Measurements from ENCODE around the gene PRKAR2B. TPM values are rescaled to one million over a fixed set of nuclear protein-coding genes. Genes with fewer than 3 reads are reported as not detected.
"Not testable (repeated sequence)": the region's sequence is repeated elsewhere in the genome, so short reads cannot be mapped to it uniquely, and the experiment has no call there.

The PRKAR2B gene
- polyA plus RNA-seq, 3 donors = 39.6 to 46.1 (median 45.4) TPM

DNA sequence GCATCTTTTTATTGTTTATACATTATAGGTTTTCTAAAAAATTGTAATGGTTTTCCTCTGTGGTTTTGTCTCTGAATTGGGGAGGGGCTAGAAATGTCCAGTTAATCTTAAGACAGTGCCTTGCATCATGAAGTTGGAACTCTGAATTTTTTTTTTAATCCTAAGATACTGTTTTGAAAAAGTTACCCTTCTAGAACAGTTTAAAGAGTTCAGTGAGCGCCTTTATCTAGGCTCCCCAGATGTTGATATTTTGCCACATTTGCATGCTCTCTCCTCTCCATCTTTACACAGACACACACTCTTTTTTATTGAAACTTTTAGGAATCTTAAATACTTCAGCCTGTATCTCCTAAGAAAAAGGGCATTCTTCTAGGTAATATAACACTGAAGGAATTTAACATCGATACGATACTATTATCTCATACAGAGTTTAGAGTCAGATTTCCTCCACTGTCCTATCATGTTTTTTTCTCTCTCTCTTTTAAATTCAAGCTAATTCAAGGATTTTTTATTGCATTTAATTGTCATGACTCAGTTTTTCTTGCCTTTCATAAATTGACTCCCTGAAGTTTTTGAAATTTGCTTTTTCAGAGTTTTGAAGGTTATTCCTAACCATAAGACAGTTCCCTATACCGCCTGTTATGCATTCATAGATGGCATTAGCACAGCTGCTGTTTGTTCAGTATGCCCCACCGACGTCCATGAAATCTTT, 31.5 kb downstream of the PRKAR2B start:
- DNase-seq (ENCODE audit: low read depth in 3 of 3, low spot score in 2 of 3) = no peak

DNA sequence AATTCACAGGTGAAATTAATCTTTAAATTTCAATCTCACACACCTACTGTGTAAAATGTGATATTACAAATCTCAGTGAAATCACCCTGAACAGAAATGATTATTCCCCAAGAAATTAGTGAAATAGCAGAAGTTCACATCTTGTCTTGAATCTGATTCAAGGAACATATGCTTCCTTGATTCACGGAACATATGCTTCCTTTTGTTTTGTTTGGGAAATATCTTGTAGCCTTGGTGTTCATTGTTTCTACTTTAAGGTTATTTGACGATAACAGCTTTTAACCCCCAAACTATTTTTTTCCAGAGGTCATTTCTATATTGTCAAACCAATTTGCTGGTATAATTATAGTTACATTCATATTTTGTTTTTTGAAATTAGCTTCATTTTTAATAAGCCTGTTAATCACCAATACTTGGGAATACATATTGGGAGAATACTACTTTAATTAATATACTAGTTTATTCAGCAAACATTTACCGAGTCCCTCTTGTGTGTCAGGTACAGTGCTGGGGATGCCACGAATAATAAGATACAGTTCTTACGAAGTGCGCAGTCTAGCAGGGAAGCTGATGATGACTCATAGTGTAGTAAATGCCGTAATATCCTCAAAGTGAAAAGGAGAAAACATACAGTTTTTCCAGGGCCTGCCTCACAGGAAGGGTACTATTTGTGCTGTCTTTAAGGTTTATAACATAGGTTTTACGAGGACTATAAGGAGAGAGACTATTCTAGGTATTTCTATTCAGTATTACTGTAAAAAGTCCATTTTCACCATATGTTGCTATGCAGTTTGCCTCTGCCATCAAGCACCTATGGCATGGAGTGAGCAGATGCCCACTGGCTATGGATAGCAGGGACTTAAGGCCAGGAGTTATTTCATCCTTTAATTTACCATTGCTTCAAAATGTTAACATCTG, 32.5 kb downstream of the PRKAR2B start:
- DNase-seq (ENCODE audit: low read depth in 3 of 3, low spot score in 2 of 3) = no peak

- DNase-seq (ENCODE audit: low read depth in 3 of 3, low spot score in 2 of 3) = no peak
These were observed 33.4 kb downstream of the PRKAR2B start for GRCh38 chr7:107077699-107078516.

DNA sequence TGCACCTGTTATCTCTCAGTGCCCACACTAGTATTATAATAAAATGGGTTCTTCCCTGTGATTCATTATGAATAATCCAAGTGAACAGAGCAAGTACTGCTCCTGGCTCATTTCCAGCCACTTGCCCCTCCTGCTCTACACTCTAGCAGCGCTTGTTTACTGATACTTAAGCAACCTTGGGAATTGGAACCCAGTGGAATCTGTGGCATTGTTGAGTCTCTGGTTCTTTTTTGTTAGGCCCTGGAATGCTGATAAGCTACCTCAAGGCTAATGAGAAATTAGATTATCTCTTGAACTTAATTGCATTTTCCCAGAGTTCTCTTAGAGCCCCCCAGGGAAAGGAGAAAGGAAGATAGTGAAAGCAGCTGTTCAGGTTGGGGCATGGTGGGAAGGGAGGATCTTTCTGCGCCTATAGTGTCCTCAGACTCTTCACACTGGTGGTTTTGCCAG, 34.0 kb downstream of the PRKAR2B start:
- no peak for DNase-seq (ENCODE audit: low read depth in 3 of 3, low spot score in 2 of 3)

DNA sequence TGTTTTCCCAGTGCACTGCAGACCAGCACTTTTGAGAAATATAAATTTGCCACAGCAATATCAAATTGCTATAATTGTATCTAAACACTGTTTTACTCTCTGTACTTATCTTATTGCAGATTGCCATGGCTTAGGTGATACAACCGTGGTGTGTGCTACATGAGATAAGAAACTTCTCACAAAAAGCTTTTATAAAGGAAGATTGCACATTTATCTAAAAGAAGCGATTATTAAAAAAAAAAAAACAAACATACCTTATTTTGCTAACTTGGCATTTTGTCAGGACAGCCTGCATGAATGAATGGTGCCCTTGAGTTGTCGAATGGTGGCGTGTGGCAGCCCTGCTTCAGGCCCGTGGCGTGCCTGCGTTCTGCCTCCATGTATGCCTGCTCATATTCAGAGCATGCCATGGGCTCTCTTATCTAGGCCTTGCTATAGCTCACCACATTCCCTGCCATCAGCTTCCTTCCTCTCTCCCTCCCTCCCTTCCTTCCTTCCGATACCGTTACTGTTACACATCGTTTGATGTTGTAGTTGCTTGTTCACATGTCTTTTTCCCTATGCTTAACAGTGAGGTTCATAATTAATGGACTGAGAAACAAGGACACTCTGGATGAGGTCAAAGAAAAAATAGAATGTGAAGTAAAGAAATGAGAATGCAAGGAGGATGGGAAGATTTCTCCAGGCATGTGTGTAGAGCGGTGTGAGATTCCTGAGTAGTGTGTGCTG, 34.9 kb downstream of the PRKAR2B start:
- DNase-seq (ENCODE audit: low read depth in 3 of 3, low spot score in 2 of 3) = no peak

DNA sequence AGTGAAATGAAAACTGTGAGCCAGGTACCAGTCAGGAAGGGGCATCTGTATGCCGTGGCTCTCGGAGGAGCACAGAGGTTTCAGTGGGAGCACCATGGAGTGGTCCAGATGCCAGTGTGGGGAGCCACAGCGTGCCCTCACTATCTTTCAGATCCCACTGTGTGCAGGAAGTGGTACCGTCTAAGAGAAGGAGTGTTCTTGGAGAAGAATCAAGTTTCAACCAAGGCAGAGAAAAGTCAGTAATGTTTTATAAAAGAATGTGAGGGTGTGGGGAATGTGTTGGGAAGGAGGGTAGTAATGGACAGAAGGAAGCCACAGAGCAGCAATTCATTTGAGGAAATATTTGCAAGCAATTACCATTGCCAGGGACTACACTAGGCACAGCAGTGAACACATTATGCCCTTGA, 35.6 kb downstream of the PRKAR2B start:
- no peak for DNase-seq (ENCODE audit: low read depth in 3 of 3, low spot score in 2 of 3)

DNA sequence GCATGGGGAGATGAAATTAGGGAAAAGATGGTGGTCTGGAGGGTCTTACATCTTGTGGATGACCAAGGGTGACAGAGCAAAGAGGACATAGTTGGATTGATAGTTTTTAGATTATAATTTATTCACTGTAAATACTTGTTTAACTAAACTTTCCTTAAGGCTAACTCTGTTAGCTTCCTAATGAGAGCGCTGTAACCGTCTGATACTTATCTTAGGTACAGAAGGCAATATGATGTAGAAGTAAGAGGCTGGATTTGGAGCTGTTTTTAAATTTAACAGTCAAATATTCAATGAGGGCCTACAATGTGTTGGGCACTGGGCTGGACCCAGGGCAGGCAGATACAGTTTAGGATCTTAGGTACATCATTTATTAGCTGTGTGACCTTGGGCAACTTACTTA, 36.0 kb downstream of the PRKAR2B start:
- DNase-seq (ENCODE audit: low read depth in 3 of 3, low spot score in 2 of 3) = no peak

- no peak for DNase-seq (ENCODE audit: low read depth in 3 of 3, low spot score in 2 of 3)
These were observed 40.7 kb downstream of the PRKAR2B start for GRCh38 chr7:107085180-107085579.

DNA sequence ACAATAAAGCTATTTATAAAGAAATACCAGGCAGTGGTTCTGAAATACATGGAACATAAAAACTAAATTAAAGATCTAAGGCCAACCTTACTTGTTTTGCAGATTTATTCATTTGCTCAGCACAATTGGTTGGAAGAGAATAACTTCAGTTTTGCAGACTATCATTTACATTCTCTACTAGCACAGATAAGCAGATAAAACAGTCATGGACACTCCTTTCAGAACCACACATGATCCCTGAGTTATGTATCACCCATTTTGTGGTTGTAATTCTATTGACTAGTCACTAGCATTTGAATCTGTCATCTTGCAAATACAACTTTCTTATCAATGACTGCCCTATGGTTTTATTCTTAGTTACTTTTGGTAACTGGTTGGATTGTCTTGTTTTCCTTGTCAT, 45.1 kb downstream of the PRKAR2B start:
- DNase-seq (ENCODE audit: low read depth in 3 of 3, low spot score in 2 of 3) = no peak

DNA sequence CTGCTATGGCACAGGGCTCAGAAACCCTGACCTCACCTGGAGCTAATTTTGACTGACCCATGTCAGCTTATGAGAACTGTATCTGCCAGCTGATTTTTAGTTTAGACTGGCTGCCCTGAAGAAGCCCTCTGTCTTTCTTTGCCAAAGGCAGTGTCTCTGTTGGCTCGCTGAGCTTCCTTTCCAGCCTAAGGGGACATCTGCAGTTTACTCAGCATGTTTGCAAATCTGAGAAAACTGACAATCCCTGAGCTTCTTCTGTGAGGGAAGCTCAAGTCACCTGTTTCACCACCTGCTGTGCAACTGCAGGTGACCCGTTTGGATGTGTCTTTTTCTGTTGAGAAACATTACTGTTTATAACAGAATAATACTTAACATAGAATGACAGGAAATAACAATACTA, 46.0 kb downstream of the PRKAR2B start:
- DNase-seq (ENCODE audit: low read depth in 3 of 3, low spot score in 2 of 3) = no peak

DNA sequence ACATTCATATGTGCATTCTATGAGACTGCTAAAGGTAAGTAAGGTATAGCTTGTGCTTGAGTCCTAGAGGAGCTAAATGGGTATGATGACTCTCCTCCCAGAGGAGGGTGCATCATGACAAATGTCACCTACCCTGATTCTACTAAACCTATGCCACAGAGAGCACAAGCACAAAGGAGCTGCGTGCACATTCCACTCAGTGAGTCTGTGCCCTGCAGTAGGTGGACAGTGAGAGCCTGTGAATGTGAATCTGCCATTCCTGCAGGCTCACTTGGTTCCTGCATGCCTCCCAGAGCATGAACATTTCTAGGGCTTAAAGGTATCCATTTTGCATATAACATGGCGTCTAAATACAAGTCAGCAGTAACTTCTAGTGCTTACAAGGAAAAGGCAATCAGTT, 46.8 kb downstream of the PRKAR2B start:
- no peak for DNase-seq (ENCODE audit: low read depth in 3 of 3, low spot score in 2 of 3)

GRCh38 chr7:107093671-107094070, 49.2 kb downstream of the PRKAR2B start:
- not testable (repeated sequence) for DNase-seq (ENCODE audit: low read depth in 3 of 3, low spot score in 2 of 3)

DNA sequence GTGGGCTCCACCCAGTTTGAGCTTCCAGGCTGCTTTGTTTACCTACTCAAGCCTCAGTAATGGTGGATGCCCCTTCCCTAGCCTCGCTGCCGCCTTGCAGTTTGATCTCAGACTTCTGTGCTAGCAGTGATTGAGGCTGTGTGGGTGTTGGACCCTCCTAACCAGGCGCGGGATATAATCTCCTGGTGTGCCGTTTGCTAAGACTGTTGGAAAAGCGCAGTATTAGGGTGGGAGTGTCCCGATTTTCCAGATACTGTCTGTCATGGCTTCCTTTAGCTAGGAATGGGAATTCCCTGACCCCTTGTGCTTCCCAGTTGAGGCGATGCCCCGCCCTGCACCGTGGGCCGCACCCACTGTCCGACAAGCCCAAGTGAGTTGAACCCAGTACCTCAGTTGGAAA, 54.6 kb downstream of the PRKAR2B start:
- not testable (repeated sequence) for DNase-seq (ENCODE audit: low read depth in 3 of 3, low spot score in 2 of 3)

DNA sequence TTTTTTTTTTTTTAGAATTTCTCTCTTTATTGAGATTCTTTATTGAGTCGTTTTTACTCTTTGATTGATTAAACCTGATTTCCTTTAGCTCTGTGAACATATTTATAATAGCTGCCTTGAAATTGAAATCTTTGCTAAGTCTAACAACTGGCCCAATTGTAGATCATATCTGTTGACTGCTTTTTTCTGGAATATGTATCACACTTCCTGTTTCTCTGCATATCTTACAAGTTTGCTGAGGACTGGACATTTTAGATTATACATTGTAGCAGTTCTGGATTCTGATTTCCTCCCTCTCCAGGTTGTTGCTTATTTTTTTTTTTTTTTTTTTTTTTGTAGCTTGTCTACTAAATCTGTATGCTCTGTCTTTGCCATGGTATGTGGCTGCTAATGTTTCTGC, 56.3 kb downstream of the PRKAR2B start:
- DNase-seq (ENCODE audit: low read depth in 3 of 3, low spot score in 2 of 3) = no peak

- DNase-seq (ENCODE audit: low read depth in 3 of 3, low spot score in 2 of 3) = no peak
These were observed 58.9 kb downstream of the PRKAR2B start for GRCh38 chr7:107103369-107103768.

DNA sequence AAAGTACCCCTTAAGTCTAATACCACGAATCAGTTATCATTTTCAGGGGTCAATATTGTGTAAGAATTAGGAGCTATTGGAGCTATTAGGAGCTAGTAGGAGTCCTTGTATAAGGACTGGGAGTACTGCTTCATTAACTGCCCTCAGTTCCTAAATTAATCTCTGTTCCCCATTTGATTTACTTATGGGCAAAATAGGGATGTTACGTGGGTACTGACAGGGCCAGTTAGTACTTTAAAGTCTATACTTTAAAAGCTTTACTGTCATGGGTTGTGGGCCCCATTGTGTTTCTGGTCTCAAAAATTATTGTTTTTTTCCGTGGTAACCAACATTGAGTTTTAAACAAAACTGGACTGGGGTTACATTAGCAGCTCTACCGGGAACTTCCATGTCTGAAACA, 60.3 kb downstream of the PRKAR2B start:
- DNase-seq (ENCODE audit: low read depth in 3 of 3, low spot score in 2 of 3) = no peak

- DNase-seq (ENCODE audit: low read depth in 3 of 3, low spot score in 2 of 3) = no peak
These were observed 61.2 kb downstream of the PRKAR2B start for GRCh38 chr7:107105591-107106245.

GRCh38 chr7:107108793-107109371, 64.4 kb downstream of the PRKAR2B start:
- no peak for DNase-seq (ENCODE audit: low read depth in 3 of 3, low spot score in 2 of 3)

GRCh38 chr7:107109955-107110354, 65.5 kb downstream of the PRKAR2B start:
- no peak for DNase-seq (ENCODE audit: low read depth in 3 of 3, low spot score in 2 of 3)
